Measurements from ENCODE around the gene CABCOCO1. TPM values are rescaled to one million over a fixed set of nuclear protein-coding genes. Genes with fewer than 3 reads are reported as not detected.

CABCOCO1 gene
- total RNA-seq, 2 donors from 2014 or later, result 0.35 TPM; not detected in 1

- Histone ChIP-seq H3K4me3 (no peak overlapping the region), H3K36me3 (no peaks in the 10 kb centered on the region), H3K27me3 (no peaks in the 10 kb centered on the region), H3K4me1 (no peaks in the 10 kb centered on the region), H3K27ac (no peak overlapping the region), H3K9me3 (no peaks in the 10 kb centered on the region)
- DNase-seq (ENCODE audit: low spot score), result no peak
- TF ChIP-seq CTCF (IDR thresholded peaks at IDR 0.05), result no peak
These were observed 149.5 kb downstream of the CABCOCO1 start for GRCh38 chr10:61812052-61812721.

GRCh38 chr10:61812920-61813319, 150.2 kb downstream of the CABCOCO1 start:
- no peaks in the 10 kb centered on the region for H3K36me3 ChIP-seq
- H3K9me3 ChIP-seq, result no peaks in the 10 kb centered on the region
- no peak for TF ChIP-seq CTCF (IDR thresholded peaks at IDR 0.05)
- H3K27ac ChIP-seq, result no peak overlapping the region
- DNase-seq (ENCODE audit: low spot score), result no peak
- no peaks in the 10 kb centered on the region for H3K27me3 ChIP-seq
- H3K4me1 ChIP-seq, result no peaks in the 10 kb centered on the region
- H3K4me3 ChIP-seq, result no peak overlapping the region

- DNase-seq (ENCODE audit: low spot score), result no peak
- Histone ChIP-seq H3K27ac (no peak overlapping the region), H3K4me1 (no peaks in the 10 kb centered on the region), H3K4me3 (no peak overlapping the region), H3K27me3 (no peaks in the 10 kb centered on the region), H3K36me3 (no peaks in the 10 kb centered on the region), H3K9me3 (no peaks in the 10 kb centered on the region)
- no peak for TF ChIP-seq CTCF (IDR thresholded peaks at IDR 0.05)
These were observed 151.4 kb downstream of the CABCOCO1 start for GRCh38 chr10:61814160-61814559.

- no peak for DNase-seq (ENCODE audit: low spot score)
- Histone ChIP-seq H3K36me3 (no peaks in the 10 kb centered on the region), H3K4me3 (no peak overlapping the region), H3K9me3 (no peaks in the 10 kb centered on the region), H3K27me3 (no peaks in the 10 kb centered on the region), H3K27ac (no peak overlapping the region), H3K4me1 (no peaks in the 10 kb centered on the region)
- no peak for TF ChIP-seq CTCF (IDR thresholded peaks at IDR 0.05)
These were observed 152.8 kb downstream of the CABCOCO1 start for GRCh38 chr10:61815496-61815895.

Other genes with a start within 250 kb of the CABCOCO1 start
- gene TMEM26, start 209.5 kb upstream of the CABCOCO1 start, total RNA-seq, result under 1 TPM; 0.08 to 0.11 TPM
- gene ARID5B, start 238.8 kb downstream of the CABCOCO1 start, total RNA-seq, result 10 to 100 TPM; 37.9 to 53.4 TPM